Neutrophil (primary cell): ENCODE data around the gene PLAGL2.
"Not testable (repeated sequence)": the region's sequence is repeated elsewhere in the genome, so short reads cannot be mapped to it uniquely, and the experiment has no call there.

Experiments
- H3K27ac ChIP-seq: fragments of 200-600 bp; sonication (generic); 2 replicates; pipeline ENCODE4 v1.5.1; 2016; ENCODE audit warnings: mild to moderate bottlenecking, moderate library complexity
- H3K27me3 ChIP-seq: fragments of 200-600 bp; sonication (generic); 2 replicates; pipeline ENCODE4 v1.6.0; 2016; ENCODE audit warnings: mild to moderate bottlenecking
- H3K36me3 ChIP-seq: fragments of 200-600 bp; sonication (generic); 2 replicates; pipeline ENCODE4 v1.5.1; 2017
- H3K4me1 ChIP-seq, 2 experiments: fragments of 200-600 bp in 1 of 2; sonication (generic) in 1 of 2; 1 replicate in 1 of 2; 2 replicates in 1 of 2; pipeline versions ENCODE4 v1.5.1 to v1.6.1; 2013 to 2016; ENCODE audit warnings: low read depth in 1 of 2, low read length in 1 of 2, mild to moderate bottlenecking in 1 of 2, moderate library complexity in 1 of 2; ENCODE audit not compliant: control insufficient read depth in 1 of 2, insufficient read depth in 1 of 2
- H3K4me3 ChIP-seq, 2 experiments: fragments of 200-600 bp in 1 of 2; sonication (generic) in 1 of 2; 1 replicate in 1 of 2; 2 replicates in 1 of 2; pipeline ENCODE4 v1.5.1; 2013 to 2016; ENCODE audit warnings: low read depth in 1 of 2, low read length in 1 of 2, mild to moderate bottlenecking in 1 of 2, moderate library complexity in 1 of 2
- H3K9me3 ChIP-seq: fragments of 200-600 bp; sonication (generic); 2 replicates; pipeline ENCODE4 v1.5.1; 2016
- TF ChIP-seq, protein P1 (sequence below): fragments of 200-600 bp; sonication (generic); IDR thresholded peaks from 2 replicates; pipeline ENCODE4 v1.5.1; 2016; ENCODE audit warnings: antibody characterized with exemption

The PLAGL2 gene, protein sequence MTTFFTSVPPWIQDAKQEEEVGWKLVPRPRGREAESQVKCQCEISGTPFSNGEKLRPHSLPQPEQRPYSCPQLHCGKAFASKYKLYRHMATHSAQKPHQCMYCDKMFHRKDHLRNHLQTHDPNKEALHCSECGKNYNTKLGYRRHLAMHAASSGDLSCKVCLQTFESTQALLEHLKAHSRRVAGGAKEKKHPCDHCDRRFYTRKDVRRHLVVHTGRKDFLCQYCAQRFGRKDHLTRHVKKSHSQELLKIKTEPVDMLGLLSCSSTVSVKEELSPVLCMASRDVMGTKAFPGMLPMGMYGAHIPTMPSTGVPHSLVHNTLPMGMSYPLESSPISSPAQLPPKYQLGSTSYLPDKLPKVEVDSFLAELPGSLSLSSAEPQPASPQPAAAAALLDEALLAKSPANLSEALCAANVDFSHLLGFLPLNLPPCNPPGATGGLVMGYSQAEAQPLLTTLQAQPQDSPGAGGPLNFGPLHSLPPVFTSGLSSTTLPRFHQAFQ

DNA sequence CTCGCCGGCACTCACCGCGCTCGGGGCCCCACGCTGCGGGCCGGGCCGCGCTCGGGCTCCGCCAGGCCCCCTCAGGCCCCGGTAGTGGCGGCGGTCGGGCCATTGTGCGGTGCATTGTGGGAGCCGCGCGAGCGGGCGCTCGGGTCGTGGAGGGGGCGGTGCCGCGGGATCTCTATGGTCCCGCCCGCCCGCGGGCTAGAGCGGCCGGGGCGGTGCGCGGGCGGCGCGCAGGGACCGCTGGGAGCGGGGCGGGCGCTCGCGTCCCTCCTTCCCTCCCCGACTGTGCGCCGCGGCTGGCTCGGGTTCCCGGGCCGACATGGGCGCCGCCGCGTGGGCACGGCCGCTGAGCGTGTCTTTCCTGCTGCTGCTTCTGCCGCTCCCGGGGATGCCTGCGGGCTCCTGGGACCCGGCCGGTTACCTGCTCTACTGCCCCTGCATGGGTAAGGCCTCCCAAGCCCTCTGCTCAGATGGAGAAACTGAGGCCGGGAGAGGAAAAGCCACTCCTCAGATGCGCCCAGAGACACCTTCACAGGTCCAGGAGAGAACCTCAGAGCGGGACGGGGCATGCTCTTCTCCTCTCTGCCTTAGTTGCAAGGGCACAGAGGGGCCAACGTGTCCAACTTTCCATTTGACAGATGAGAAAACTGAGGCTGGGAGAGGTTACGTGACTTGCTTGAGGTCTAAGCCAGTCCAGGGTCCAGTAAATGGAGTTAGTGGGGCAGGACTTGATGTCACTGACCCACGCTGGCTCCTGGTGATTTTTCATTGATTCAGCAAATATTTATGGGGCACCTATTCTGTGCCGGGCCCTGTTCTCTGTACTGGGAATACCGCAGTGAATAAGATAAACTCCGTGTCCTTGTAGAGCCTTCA is at the start of gene PLAGL2, which contains the start of gene POFUT1:
Gene PLAGL2 (minus strand): TSS at position 118 of the 873 bp plus-strand sequence. CDS start 5,565 bp downstream, outside the sequence.
Gene POFUT1 (plus strand): TSS at position 255 of the 873 bp plus-strand sequence. CDS start 62 bp downstream, at position 317.
- peak within 1 kb of the TSS; percentile 87 for H3K27ac ChIP-seq
- H3K36me3 ChIP-seq = peaks cover 5% of the 10 kb centered on the region
- peaks cover 72% of the 10 kb centered on the region in 2 experiments for H3K4me1 ChIP-seq
- H3K9me3 ChIP-seq = no peaks in the 10 kb centered on the region
- H3K4me3 ChIP-seq = peak within 1 kb of the TSS; percentile 86 to 89
- TF ChIP-seq, protein P1, sequence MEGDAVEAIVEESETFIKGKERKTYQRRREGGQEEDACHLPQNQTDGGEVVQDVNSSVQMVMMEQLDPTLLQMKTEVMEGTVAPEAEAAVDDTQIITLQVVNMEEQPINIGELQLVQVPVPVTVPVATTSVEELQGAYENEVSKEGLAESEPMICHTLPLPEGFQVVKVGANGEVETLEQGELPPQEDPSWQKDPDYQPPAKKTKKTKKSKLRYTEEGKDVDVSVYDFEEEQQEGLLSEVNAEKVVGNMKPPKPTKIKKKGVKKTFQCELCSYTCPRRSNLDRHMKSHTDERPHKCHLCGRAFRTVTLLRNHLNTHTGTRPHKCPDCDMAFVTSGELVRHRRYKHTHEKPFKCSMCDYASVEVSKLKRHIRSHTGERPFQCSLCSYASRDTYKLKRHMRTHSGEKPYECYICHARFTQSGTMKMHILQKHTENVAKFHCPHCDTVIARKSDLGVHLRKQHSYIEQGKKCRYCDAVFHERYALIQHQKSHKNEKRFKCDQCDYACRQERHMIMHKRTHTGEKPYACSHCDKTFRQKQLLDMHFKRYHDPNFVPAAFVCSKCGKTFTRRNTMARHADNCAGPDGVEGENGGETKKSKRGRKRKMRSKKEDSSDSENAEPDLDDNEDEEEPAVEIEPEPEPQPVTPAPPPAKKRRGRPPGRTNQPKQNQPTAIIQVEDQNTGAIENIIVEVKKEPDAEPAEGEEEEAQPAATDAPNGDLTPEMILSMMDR = peak; percentile 54
- H3K27me3 ChIP-seq = no peaks in the 10 kb centered on the region

DNA sequence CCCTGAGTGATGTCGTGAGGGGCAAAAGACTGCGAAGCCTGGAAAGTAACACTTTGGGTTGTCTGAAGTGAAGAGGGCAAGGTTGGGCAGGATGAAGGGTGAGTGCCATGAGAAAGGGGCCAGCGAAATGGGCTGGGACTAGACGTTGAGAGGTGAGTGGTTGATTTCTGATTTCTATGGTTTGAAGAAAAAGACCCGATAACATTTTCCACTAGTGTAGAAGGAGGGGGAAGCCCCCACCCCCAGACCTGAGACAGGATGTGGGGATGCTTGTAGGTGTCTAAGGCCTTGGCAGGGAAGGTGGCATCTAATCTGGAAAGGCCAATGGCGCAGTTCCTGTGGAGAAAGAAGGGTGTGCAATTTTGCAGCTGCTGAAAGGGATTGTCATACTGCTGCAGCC is 44.6 kb upstream of the PLAGL2 start:
- Histone ChIP-seq H3K4me3 (no peak overlapping the region), H3K27ac (no peak overlapping the region), H3K4me1 (peaks cover 15 to 17% of the 10 kb centered on the region in 2 experiments), H3K9me3 (no peaks in the 10 kb centered on the region), H3K27me3 (no peaks in the 10 kb centered on the region), H3K36me3 (no peaks in the 10 kb centered on the region)
- TF ChIP-seq, protein P1 = no peak

DNA sequence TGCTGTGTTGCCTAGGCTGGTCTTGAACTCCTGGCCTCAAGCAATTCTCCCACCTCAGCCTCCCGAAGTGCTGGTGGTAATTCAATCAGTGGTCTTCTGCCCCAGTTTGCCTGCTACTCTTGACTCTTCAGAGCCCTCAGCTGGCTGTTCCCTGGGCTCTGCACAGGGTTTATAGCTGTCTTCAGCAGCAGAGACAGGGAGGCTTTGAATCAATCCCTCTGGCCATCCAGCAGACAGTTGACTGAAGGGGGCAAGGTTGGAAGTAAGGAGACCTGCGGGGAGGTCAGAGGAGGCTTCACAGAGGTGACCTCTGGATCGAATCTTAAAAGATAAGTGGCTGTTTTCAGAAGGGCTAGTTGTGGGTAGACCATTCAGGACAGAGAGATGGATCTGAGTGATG is 43.9 kb upstream of the PLAGL2 start:
- peaks cover 15 to 17% of the 10 kb centered on the region in 2 experiments for H3K4me1 ChIP-seq
- no peaks in the 10 kb centered on the region for H3K27me3 ChIP-seq
- TF ChIP-seq, protein P1 = no peak
- no peaks in the 10 kb centered on the region for H3K36me3 ChIP-seq
- no peak overlapping the region for H3K27ac ChIP-seq
- no peak overlapping the region for H3K4me3 ChIP-seq
- no peaks in the 10 kb centered on the region for H3K9me3 ChIP-seq

DNA sequence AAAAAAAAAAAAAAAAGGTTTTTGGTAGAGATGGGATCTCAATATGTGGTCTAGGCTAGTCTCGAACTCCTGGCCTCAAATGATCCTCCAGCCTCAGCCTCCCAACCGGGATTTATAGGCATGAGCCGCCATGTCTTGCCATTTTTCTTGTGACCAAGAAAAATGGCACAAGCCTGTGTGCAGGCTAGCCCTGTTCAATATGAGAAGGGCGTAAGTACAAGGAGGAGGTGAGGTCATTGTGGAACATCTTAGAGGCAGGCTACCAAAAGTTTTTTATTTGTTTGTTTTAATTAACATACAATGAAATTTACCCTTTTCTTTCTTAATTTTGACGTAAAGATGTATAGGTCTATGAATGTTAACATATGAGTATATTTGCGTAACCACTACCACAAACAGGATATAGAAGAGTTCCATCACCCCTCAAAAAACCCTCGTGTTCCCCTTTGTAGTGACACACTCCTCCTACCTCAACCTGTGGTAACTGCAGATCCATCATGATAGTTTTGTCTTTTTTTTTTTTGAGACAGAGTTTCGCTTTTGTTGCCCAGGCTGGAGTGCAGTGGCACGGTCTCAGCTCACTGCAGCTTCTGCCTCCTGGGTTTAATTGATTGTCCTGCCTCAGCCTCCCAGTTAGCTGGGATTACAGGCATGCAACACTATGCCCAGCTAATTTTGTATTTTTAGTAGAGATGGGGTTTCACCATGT is 41.6 kb upstream of the PLAGL2 start:
- peaks cover 15 to 17% of the 10 kb centered on the region in 2 experiments for H3K4me1 ChIP-seq
- H3K27ac ChIP-seq = peak overlapping the region; percentile 65
- no peaks in the 10 kb centered on the region for H3K9me3 ChIP-seq
- no peaks in the 10 kb centered on the region for H3K36me3 ChIP-seq
- H3K27me3 ChIP-seq = no peaks in the 10 kb centered on the region
- H3K4me3 ChIP-seq = no peak overlapping the region
- TF ChIP-seq, protein P1 = no peak

DNA sequence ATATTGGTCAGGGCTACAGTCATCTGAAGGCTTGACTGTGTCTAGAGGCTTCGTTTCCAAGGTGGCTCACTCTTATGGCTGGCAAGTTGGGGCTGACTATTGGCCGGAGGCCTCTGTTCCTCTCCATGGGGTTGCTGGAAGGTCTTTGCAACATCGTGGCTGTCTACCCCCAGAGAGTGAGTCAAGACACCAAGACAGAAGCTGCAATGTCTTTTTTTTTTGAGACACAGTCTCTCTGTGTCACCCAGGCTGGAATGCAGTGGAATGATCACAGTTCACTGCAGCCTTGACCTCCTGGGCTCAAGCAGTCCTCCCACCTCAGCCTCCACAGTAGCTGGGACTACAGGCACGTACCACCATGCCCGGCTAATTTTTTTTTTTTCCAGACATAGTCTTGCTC is 40.5 kb upstream of the PLAGL2 start:
- Histone ChIP-seq H3K9me3 (no peaks in the 10 kb centered on the region), H3K27ac (no peak overlapping the region), H3K36me3 (no peaks in the 10 kb centered on the region), H3K4me3 (no peak overlapping the region), H3K4me1 (peaks cover 15 to 17% of the 10 kb centered on the region in 2 experiments), H3K27me3 (no peaks in the 10 kb centered on the region)
- TF ChIP-seq, protein P1 = no peak

DNA sequence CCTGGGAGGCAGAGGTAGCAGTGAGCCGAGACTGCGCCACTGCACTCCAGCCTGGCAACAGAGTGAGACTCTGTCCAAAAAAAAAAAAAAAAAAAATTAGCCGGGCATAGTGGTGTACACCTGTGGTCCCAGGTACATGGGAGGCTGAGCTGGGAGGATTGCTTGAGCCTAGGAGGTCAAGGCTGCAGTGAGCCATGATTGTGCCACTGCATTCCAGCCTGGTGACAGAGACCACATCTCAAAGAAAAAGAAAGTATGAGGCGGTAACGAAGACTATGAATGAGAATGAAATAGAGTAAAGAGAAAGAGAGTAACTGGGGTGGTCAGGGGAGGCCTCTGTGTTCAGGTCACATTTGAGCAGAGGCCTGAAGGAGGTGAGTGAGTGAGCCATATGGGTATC is 38.7 kb upstream of the PLAGL2 start:
- H3K36me3 ChIP-seq, H3K4me3 ChIP-seq, H3K27ac ChIP-seq, H3K9me3 ChIP-seq, H3K27me3 ChIP-seq: not testable (repeated sequence)
- H3K4me1 ChIP-seq = peaks cover 15 to 17% of the 10 kb centered on the region in 2 experiments
